HL-60 (cell line): ENCODE results near the gene ADGRL3.

Experiments
- DNase-seq, 2 experiments: peaks; one replicate each; pipeline ENCODE4 v3.0.0-alpha.2; 2010 to 2020; ENCODE audit warnings: low read depth in 1 of 2, low spot score in 1 of 2
- H3K27ac ChIP-seq: fragments of 250-450 bp; sonication (Bioruptor Pico); replicated peaks from 2 replicates; pipeline ENCODE4 v1.5.1; 2020; ENCODE audit warnings: mild to moderate bottlenecking, moderate library complexity
- H3K27me3 ChIP-seq: fragments of 250-450 bp; sonication (Bioruptor Pico); 2 replicates; pipeline ENCODE4 v1.5.1; 2021; ENCODE audit warnings: mild to moderate bottlenecking, moderate library complexity; ENCODE audit not compliant: insufficient read depth, poor library complexity, severe bottlenecking
- H3K4me3 ChIP-seq: replicated peaks from 2 replicates; pipeline ENCODE4 v1.5.1; 2011; ENCODE audit warnings: mild to moderate bottlenecking, control low read depth, low read length; ENCODE audit not compliant: insufficient read depth
- CTCF ChIP-seq: IDR thresholded peaks from one replicate; pipeline ENCODE4 v1.5.1; 2011; ENCODE audit warnings: low read length, control low read depth, inconsistent platforms; ENCODE audit not compliant: insufficient read depth
- GABPA ChIP-seq: IDR thresholded peaks from 2 replicates; pipeline ENCODE4 v1.6.1; 2012; ENCODE audit warnings: low read depth
- POLR2AphosphoS5 ChIP-seq: IDR thresholded peaks from 2 replicates; pipeline ENCODE4 v1.6.1; 2012; ENCODE audit warnings: low read depth
- REST ChIP-seq: IDR thresholded peaks from 2 replicates; pipeline ENCODE4 v1.6.1; 2012; ENCODE audit warnings: low read depth; ENCODE audit not compliant: insufficient replicate concordance
- SPI1 ChIP-seq: IDR thresholded peaks from 2 replicates; pipeline ENCODE4 v1.6.1; 2012; ENCODE audit warnings: low read depth, mild to moderate bottlenecking, borderline replicate concordance

The ADGRL3 gene

GRCh38 chr4:62080431-62080830, 880.3 kb downstream of the ADGRL3 start:
- no peak for DNase-seq
- Histone ChIP-seq H3K27ac (no peak overlapping the region), H3K27me3 (no peaks in the 10 kb centered on the region), H3K4me3 (no peak overlapping the region)
- TF ChIP-seq GABPA (no peak), CTCF (no peak), SPI1 (no peak), POLR2AphosphoS5 (no peak), REST (no peak)

GRCh38 chr4:62087706-62088105, 887.6 kb downstream of the ADGRL3 start:
- Histone ChIP-seq H3K27ac (no peak overlapping the region), H3K27me3 (no peaks in the 10 kb centered on the region), H3K4me3 (no peak overlapping the region)
- no peak for DNase-seq
- TF ChIP-seq POLR2AphosphoS5: no peak
- TF ChIP-seq CTCF: no peak
- no peak for TF ChIP-seq GABPA
- TF ChIP-seq REST: no peak
- no peak for TF ChIP-seq SPI1

- Histone ChIP-seq H3K27ac (no peak overlapping the region), H3K4me3 (no peak overlapping the region), H3K27me3 (no peaks in the 10 kb centered on the region)
- no peak for TF ChIP-seq REST
- no peak for TF ChIP-seq POLR2AphosphoS5
- no peak for TF ChIP-seq SPI1
- TF ChIP-seq CTCF: no peak
- TF ChIP-seq GABPA: no peak
- no peak for DNase-seq
Measured at GRCh38 chr4:62093735-62094134, 893.6 kb downstream of the ADGRL3 start.
